Body of pancreas (tissue), 4 donors: ENCODE measurements around the gene SYCP2L. TPM values are rescaled to one million over a fixed set of nuclear protein-coding genes. Genes with fewer than 3 reads are reported as not detected.
"Not testable (repeated sequence)": the region's sequence is repeated elsewhere in the genome, so short reads cannot be mapped to it uniquely, and the experiment has no call there.

Source experiments
- ATAC-seq: fragments of 150-250 bp; one replicate; pipeline ENCODE4 v1.9.1; 2016
- DNase-seq, 4 donors: peaks; one replicate each; pipeline ENCODE4 v3.0.0-alpha.2; 2019
- H3K27ac ChIP-seq, 4 donors: fragments of 200-600 bp; sonication (generic); 1 replicate in 3 of 4; 2 replicates in 1 of 4; pipeline versions ENCODE4 v1.5.1 to v1.6.1; 2016 to 2019; ENCODE audit warnings: mild to moderate bottlenecking in 1 of 4, mixed read lengths in 1 of 4, moderate library complexity in 1 of 4
- H3K27me3 ChIP-seq, 2 donors: fragments of 200-600 bp; sonication (generic); one replicate each; pipeline ENCODE4 v1.6.0; 2016; ENCODE audit warnings: mild to moderate bottlenecking in 1 of 2
- H3K36me3 ChIP-seq, 2 donors: fragments of 200-600 bp; sonication (generic); replicated peaks in 1 of 2; 2 replicates each; pipeline ENCODE4 v1.5.1; 2016; ENCODE audit warnings: low read depth in 2 of 2; ENCODE audit not compliant: insufficient read depth in 1 of 2
- H3K4me1 ChIP-seq: fragments of 200-600 bp; sonication (generic); one replicate; pipeline ENCODE4 v1.6.0; 2016
- H3K4me3 ChIP-seq, 2 donors: fragments of 200-600 bp; sonication (generic); 1 replicate in 1 of 2; 2 replicates in 1 of 2; pipeline ENCODE4 v1.5.1; 2016 to 2019
- H3K9me3 ChIP-seq, 3 donors: fragments of 200-600 bp; sonication (generic); 1 replicate in 2 of 3; 2 replicates in 1 of 3; pipeline ENCODE4 v1.5.1; 2016
- CTCF ChIP-seq, 7 experiments: fragments of 450-650 bp in 4 of 7; fragments of 200-600 bp in 3 of 7; sonication (generic) in 3 of 7; IDR thresholded peaks; one replicate each; pipeline ENCODE4 v1.5.1; 2016 to 2019; ENCODE audit warnings: antibody characterized with exemption in 7 of 7
- POLR2A ChIP-seq, 3 donors: fragments of 450-650 bp; IDR thresholded peaks; one replicate each; pipeline ENCODE4 v1.6.1; 2016; ENCODE audit warnings: antibody characterized with exemption in 3 of 3, mild to moderate bottlenecking in 2 of 3
- WGBS, 2 donors: methylation state at CpG; one replicate each; pipeline ENCODE4 v1.1.5; 2017; 5-methylcytosine and 5-hydroxymethylcytosine counted together
- intact Hi-C: fragments of 100-400 bp; cut with DNase I; formaldehyde crosslinking; loops from one replicate; pipeline ENCODE4 v1.15.1; 2023
- total RNA-seq, 2 donors: library from RNA; depleted of rRNA; stranded (reverse); fragments of >200 nt; gene quantifications; one replicate each; pipeline ENCODE4 v1.1.0, GENCODE V29; 2016

SYCP2L gene
- total RNA-seq, 2 donors from 2014 or later = 2.1 to 3.3 TPM

GRCh38 chr6:10843554-10843953, 43.3 kb upstream of the SYCP2L start:
- Histone ChIP-seq H3K27me3 (no peaks in the 10 kb centered on the region), H3K4me1 (peaks cover 5% of the 10 kb centered on the region), H3K4me3 (no peak overlapping the region), H3K9me3 (peaks cover 0 to 4% (median 0%) of the 10 kb centered on the region in 3 donors), H3K27ac (no peak overlapping the region), H3K36me3 (no peaks in the 10 kb centered on the region)
- DNase-seq = no peak
- intact Hi-C loops = loop anchor here (10.0 kb wide), 1 partner anchor 211 kb away; no protein-coding TSS in a partner anchor
- ATAC-seq = no peak
- no peak for TF ChIP-seq POLR2A (IDR thresholded peaks at IDR 0.05)
- no peak for TF ChIP-seq CTCF (IDR thresholded peaks at IDR 0.05)

DNA sequence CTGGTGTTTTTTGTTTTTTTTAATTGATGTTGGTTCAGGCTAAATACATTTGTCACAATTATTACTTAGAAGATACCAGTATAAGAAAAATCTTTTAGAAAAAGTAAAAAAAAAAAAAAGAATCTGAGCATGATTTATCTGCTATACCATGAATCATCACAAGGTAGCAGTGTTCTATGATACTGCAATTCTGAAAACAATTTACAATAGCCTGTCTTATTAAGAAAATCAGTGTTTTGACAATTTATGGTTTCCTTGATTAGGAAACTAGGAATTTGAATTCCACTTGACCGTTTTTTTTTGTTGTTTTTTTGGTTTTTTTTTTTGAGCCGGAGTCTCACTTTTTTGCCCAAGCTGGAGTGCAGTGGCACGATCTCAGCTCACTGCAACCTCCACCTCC, 39.2 kb upstream of the SYCP2L start:
- DNase-seq (no peak), ATAC-seq (no peak)
- TF ChIP-seq POLR2A (IDR thresholded peaks at IDR 0.05) (no peak), CTCF (IDR thresholded peaks at IDR 0.05) (peak in 4 of 7 experiments; percentile 8 to 36 (median 18))
- Histone ChIP-seq H3K27me3 (no peaks in the 10 kb centered on the region), H3K36me3 (no peaks in the 10 kb centered on the region), H3K9me3 (peaks cover 0 to 4% (median 0%) of the 10 kb centered on the region in 3 donors), H3K4me3 (no peak overlapping the region), H3K4me1 (no peaks in the 10 kb centered on the region), H3K27ac (no peak overlapping the region)
- intact Hi-C loops = loop anchor here (10.0 kb wide), 1 partner anchor 207 kb away; no protein-coding TSS in a partner anchor
- 57 to 62% methylated on average over 3 of the region's 3 CpGs for WGBS, 2 donors

GRCh38 chr6:10849901-10850300, 37.0 kb upstream of the SYCP2L start:
- Histone ChIP-seq H3K27me3 (no peaks in the 10 kb centered on the region), H3K4me3 (no peak overlapping the region), H3K4me1 (no peaks in the 10 kb centered on the region), H3K27ac (no peak overlapping the region), H3K9me3 (peaks cover 0 to 6% (median 0%) of the 10 kb centered on the region in 3 donors), H3K36me3 (no peaks in the 10 kb centered on the region)
- ATAC-seq = no peak
- 60 to 83% methylated on average over 4 of the region's 4 CpGs for WGBS, 2 donors
- no peak for TF ChIP-seq POLR2A (IDR thresholded peaks at IDR 0.05)
- TF ChIP-seq CTCF (IDR thresholded peaks at IDR 0.05) = no peak
- DNase-seq = no peak
- intact Hi-C loops = loop anchor here (10.0 kb wide), 1 partner anchor 205 kb away; no protein-coding TSS in a partner anchor

- ATAC-seq (no peak), DNase-seq (no peak)
- TF ChIP-seq POLR2A (IDR thresholded peaks at IDR 0.05) (no peak), CTCF (IDR thresholded peaks at IDR 0.05) (no peak)
- Histone ChIP-seq H3K9me3 (peaks cover 0 to 6% (median 0%) of the 10 kb centered on the region in 3 donors), H3K36me3 (no peaks in the 10 kb centered on the region), H3K4me1 (no peaks in the 10 kb centered on the region), H3K27ac (no peak overlapping the region), H3K27me3 (no peaks in the 10 kb centered on the region), H3K4me3 (no peak overlapping the region)
- whole genome bisulfite sequencing, 2 donors = 50 to 59% methylated on average over 7 of the region's 7 CpGs
- intact Hi-C loops = no loop called here
Measured at GRCh38 chr6:10850728-10851127, 36.1 kb upstream of the SYCP2L start.

DNA sequence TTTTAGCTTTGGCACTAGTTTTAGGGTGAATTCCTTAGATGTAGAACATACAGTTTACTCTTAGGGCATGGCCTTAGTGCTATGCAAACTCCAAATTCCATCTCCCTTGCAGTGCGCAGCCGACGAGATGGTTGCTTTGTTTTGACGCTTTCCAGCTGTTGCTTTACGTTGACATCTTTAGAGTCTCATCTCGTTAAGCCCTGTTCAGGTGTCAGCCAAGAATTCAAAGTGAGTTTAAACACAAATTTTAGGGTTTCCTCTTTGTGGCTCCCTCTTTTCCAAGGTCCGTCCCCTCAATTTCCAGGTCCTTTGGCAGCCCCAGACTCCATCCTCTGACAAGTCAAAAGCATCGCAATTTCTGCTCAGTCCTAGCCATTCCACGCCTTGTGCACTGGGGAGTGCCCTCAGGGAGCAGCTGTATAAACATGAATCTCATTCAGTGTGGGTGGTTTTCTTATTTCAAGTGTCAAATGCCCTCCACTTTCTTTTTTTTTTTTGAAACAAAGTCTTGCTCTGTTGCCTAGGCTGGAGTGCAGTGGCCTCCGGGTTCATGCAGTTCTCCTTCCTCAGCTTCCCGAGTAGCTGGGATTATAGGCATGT, 34.4 kb upstream of the SYCP2L start:
- WGBS, 2 donors = 80% methylated on average over 11 of the region's 11 CpGs
- DNase-seq (no peak), ATAC-seq (no peak)
- intact Hi-C loops = no loop called here
- Histone ChIP-seq H3K4me3 (no peak overlapping the region), H3K36me3 (no peaks in the 10 kb centered on the region), H3K4me1 (no peaks in the 10 kb centered on the region), H3K27ac (no peak overlapping the region), H3K9me3 (peaks cover 0 to 6% (median 0%) of the 10 kb centered on the region in 3 donors), H3K27me3 (no peaks in the 10 kb centered on the region)
- TF ChIP-seq POLR2A (IDR thresholded peaks at IDR 0.05) = no peak
- TF ChIP-seq CTCF (IDR thresholded peaks at IDR 0.05) = no peak

DNA sequence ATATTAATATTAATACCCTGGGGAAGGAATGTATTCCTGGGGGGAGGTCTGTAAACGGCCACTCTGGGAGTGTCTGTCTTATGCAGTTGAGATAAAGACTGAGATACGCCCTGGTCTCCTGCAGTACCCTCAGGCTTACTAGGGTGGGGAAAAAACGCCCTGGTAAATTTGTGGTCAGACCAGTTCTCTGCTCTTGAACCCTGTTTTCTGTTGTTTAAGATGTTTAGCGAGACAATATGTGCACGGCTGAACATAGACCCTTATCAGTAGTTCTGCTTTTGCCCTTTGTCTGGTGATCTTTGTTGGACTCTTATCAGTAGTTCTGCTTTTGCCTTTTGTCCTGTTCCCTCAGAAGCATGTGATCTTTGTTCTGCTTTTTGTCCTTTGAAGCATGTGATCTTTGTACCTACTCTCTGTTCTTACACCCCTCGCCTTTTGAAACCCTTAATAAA, 33.0 kb upstream of the SYCP2L start:
- WGBS, 2 donors = 66 to 70% methylated on average over 6 of the region's 6 CpGs
- H3K27me3 ChIP-seq, H3K36me3 ChIP-seq, ATAC-seq, H3K27ac ChIP-seq, intact Hi-C loops, DNase-seq, H3K9me3 ChIP-seq, H3K4me3 ChIP-seq, H3K4me1 ChIP-seq: not testable (repeated sequence)
